Right forelimb (tissue), 1 donor: ENCODE results near the gene DUS1L.
"Not testable (repeated sequence)": the region's sequence is repeated elsewhere in the genome, so short reads cannot be mapped to it uniquely, and the experiment has no call there.

ENCODE experiments used
- DNase-seq: peaks from one replicate; pipeline ENCODE4 v3.0.0-alpha.2; 2018

Gene DUS1L

DNA sequence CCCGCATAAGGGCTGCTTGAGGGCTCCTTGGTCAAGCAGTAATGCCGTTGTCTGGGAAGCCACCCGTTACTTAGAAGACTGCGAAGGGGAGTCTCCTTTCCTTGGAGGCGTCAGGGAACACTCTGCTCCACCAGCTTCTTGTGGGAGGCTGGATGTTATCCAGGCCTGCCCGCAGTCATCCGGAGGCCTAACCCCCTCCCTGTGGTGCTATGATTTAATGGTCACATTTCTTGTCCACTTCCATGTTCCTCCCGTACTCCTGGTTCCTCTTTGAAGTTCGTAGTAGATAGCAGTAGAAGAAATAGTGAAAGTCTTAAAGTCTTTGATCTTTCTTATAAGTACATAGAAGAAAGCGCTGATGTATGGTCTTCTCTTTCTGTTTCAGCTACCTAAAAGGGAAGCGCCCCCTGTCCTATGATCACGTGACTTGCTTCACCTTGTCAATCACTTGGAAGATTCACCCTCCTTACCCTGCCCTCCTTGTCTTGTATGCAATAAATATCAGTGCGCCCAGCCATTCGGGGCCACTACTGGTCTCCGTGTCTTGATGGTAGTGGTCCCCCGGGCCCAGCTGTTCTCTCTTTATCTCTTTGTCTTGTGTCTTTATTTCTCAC, 26.7 kb downstream of the DUS1L start:
- DNase-seq, result not testable (repeated sequence)

DNA sequence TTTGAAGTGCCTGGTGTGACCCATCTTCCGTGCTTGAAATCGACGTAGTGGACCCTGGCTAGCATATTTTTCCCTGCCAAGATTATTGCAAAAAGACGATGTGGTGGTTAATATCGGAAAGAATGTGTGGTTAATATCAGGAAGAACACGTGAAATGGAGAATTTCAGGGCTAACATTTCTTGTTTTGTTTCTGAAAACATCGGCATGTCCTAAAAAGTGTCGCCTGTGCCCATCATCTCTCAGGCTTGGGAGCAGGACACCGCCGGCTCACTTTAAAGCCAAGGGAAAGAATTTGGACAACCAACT, 27.8 kb downstream of the DUS1L start:
- no peak for DNase-seq

DNA sequence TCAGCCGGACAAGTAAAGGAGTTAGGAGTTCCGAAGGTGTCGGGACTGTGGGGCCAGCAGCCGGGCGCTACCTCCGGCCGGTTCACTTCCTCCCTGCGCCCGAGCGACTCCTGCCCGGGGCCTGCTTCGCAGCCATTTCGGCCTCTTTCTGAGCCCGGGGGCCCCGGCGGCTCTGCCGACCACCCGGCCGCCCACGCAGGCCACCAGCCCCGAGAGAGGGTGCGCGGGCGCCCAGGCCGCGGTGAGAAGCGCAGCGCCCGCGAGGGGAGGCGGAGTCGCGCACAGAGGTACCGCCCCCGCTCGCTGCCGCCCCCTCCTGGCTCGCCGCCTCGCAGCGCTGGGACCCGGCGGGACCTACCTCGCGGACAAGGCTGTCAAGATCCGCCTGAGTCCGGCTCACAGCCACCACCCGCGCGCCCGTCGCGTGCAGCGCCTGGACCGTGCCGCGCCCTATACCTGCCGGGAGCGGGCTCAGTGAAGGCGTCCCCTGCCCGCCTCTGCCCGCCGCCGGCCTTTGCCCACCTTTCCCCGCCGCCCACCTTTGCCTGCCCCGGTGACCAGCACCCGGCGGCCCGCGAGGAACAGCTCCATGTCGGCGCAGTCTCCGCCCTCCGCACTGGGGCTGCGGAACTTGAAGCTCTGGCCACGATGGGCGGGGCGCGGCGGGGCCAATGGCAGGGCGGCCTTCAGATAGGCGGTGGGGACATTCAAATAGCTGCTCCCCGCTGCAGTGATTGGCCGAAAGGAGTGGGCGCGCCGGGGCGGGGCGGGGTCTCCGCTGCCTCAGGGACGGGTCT, 28.3 kb downstream of the DUS1L start, which contains the start of gene DCXR:
TSS of gene DCXR (minus strand) at position 606 of the 797 bp plus-strand sequence. CDS start at position 591, 15 bp downstream.
- DNase-seq, result peak; percentile 96

DNA sequence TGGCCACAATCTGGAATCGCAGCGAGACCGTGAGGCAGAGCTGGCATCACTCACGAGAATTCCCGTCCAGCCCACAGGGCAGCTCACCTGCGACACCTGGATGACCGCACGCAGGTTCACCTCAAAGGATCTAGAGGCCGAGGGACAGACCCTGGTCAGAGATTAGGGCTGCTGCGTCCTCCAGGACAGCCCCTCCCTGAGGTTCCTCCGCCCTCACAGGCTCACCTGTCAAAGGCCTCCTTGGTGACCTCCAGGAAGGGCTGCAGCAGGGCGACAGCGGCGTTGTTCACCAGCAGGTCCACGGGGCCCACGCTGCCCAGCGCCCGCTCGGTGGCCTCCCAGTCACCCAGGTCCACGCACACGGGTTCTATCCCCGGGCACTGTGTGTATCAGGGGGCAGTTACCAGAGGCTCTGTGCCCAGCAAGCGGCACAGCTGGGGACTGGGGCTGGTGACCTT, 28.9 kb downstream of the DUS1L start:
- no peak for DNase-seq

DNA sequence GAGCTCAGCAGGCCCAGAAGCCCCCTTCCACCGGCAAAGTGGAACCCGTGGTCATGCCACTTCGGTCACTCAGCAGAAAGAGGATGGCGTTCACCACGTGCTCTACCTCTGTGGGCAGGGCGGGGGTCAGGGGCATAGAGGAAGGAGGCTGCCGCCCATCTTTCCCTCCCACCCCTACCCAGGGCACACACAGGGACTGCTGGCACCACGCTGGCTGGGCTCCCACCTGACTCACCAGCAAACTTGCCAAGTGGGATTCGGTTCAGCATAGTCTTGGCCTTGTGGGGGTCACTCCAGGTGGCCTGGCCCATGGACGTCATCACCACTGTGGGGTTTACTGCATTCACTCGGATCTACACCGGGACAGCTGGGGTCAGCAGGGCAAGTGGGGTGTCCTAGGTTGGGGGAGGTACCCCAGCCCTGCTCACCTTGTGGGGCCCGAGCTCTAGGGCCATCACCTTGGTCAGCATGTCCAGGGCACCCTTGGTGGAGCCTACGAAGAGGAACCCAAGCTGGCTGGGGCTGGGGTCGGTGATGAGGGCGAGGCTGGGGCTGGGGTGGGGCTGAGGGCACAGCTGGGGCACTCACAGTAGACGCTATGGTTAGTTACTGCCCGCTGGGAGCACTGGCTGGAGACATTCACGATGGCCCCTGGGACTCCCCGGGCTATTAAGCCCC, 29.5 kb downstream of the DUS1L start:
- DNase-seq, result no peak

GRCh38 chr17:82035488-82035887, 30.1 kb downstream of the DUS1L start:
- DNase-seq, result no peak

DNA sequence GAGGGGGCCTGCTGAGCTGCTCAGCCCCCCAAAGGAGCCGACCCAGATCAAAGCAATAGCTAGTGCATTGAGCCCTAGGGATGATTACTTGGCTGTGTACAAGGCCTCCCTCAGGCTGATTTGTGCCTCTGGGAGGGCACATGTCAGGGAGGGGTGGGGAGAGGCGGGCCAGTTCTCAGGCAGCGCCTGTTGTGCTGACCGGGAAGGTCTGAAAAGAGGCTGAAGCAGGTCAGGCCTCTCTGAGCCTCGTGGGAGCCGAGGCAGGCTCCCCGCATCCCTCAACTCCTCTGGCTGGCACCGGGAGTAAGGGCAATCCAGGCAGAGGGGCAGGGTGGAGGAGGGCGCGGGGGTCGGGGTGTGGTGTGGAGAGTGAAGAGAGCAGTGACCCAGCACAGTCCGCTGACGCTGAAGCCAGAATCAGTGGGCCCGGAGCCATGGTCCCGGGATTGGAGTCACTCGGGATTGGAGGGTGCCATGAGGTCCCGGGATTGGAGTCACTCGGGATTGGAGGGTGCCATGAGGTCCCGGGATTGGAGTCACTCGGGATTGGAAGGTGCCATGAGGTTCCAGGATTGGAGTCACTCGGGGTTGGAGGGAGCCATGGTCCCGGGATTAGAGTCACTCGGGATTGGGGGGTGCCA, 31.1 kb downstream of the DUS1L start:
- DNase-seq, result no peak

DNA sequence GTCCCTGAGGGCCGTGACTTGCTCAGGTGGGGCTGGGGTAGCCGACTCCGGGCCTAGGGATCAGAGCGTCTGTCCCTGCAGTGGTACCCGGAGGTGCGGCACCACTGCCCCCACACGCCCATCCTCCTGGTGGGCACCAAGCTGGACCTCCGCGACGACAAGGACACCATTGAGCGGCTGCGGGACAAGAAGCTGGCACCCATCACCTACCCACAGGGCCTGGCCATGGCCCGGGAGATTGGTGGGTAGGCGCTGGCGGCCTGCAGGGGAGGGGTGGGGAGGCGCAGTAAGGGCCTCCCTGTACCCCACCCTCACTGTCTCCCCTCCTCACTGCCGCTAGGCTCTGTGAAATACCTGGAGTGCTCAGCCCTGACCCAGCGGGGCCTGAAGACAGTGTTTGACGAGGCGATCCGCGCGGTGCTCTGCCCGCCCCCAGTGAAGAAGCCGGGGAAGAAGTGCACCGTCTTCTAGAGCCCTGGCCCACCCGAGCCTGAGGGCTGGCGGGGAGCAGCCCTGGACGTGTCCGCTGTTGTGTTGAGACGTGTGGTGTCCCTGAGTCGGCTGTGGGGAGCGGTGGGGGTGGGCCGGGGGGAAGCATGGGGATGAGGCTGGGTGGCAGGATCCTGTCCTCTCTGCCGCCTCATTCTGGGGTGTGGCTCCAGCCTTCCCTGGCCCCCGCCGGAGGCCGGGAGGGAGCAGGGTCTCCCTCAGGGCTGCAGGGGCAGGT, 32.1 kb downstream of the DUS1L start:
- no peak for DNase-seq

GRCh38 chr17:82031885-82032627, 33.5 kb downstream of the DUS1L start:
- DNase-seq, result no peak

- DNase-seq, result no peak
Measured at GRCh38 chr17:82031303-82031884, 34.2 kb downstream of the DUS1L start, which contains the start of gene RAC3. TSS of gene RAC3 (plus strand) at chr17:82031678. CDS start at chr17:82031762, 84 bp downstream.

- peak; percentile 91 for DNase-seq
Measured at GRCh38 chr17:82030470-82031302, 34.9 kb downstream of the DUS1L start.

DNA sequence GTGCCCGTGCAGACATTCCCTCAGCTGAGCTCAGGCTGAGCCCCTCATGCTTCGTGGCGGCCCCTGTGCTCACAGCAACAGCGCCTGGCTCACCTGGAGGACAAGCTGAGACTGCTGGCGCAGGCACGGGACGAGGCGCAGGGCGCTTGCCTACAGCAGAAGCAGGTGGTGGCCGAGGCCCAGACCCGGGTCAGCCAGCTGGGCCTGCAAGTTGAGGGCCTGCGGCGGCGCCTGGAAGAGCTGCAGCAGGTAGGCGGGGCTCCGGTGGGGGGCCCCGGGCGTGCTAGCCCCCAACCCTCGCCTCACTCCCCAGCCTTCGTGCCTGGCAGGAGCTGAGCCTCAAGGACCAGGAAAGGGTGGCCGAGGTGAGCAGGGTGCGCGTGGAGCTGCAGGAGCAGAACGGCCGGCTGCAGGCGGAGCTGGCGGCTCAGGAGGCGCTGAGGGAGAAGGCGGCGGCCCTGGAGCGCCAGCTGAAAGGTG, 35.6 kb downstream of the DUS1L start:
- no peak for DNase-seq

DNA sequence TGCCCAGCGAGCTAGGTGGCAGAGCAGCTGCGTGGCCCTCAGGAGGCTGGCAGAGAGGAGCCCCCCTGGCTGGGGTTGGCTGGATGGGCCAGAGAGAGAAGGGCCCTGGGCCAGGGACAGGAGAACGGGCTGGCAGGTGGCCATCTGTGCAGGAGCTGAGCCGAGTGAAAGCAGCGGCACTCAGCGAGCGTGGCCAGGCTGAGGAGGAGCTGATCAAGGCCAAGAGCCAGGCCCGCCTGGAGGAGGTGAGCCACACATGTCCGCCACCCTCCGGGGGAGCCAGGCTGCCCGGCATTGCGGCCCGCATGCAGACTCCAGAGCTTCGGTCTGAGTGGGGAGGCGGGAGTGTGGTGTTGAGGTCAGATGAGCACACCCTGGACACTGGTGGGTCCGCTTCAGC, 36.2 kb downstream of the DUS1L start:
- DNase-seq, result no peak

- DNase-seq, result no peak
Measured at GRCh38 chr17:82028966-82029365, 36.6 kb downstream of the DUS1L start.

DNA sequence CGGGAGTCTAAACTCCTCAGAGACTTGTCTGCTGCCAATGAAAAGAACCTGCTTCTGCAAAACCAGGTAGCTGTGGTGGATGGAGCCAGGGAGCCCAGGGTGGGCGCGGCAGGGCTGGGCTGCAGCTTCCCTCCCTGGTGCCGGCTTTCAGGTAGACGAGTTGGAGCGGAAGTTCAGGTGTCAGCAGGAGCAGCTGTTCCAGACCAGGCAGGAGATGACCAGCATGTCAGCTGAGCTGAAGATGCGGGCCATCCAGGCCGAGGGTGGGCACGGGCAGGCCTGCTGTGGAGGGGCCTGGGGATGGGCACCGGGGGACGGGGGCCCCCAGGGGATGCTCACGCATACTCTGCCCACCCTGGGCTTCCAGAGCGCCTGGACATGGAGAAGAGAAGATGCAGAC, 37.4 kb downstream of the DUS1L start:
- no peak for DNase-seq

- DNase-seq, result no peak
Measured at GRCh38 chr17:82025401-82026107, 40.0 kb downstream of the DUS1L start.

DNA sequence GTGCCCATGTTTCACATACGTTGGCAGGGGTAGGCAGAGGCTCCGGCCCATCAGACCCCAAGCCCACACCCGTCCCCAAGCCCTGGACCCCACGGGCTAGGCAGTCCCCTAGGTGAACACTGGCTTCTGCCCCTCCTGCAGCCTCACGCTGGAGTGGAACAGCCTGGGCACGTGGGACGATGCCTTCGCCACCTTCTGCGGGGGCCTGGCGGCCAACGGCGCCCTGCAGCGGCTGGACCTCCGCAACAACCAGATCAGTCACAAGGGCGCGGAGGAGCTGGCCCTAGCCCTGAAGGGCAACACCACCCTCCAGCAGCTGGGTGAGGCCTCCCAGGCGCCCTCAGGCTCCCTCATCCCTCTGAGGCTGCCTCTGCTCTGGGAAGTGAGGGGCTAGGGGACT, 40.7 kb downstream of the DUS1L start:
- DNase-seq, result no peak

GRCh38 chr17:82023447-82024241, 42.0 kb downstream of the DUS1L start:
- DNase-seq, result no peak

DNA sequence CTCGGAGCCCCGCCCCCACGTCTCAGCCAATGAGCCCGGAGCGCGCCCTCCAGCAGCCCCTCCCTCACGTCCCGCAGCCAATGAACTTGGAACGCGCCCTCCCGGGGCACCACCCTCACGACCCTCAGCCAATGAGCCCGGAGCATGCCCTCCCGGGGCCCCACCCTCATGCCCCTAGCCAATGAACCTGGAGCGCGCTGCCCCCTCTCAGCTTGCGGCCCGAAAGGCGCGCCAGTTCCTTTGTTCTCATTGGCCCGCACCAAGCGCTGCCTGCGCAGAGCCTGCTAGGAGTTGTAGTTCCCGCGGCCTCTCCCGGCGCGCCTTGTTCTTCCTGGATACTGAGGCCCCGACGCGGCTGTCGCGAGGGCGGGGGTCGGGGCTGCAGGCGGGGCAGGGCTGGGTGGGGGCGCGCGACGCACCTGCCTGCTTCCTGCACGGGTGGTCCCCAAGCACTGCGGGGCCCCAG, 42.6 kb downstream of the DUS1L start, which contains the start of gene LRRC45:
TSS of gene LRRC45 (plus strand) at position 325 of the 466 bp plus-strand sequence. CDS start 339 bp downstream, outside the sequence.
- peak; percentile 100 for DNase-seq
